Right atrium auricular region (tissue), 2 donors: ENCODE data around the gene RND3. TPM values are rescaled to one million over a fixed set of nuclear protein-coding genes. Genes with fewer than 3 reads are reported as not detected.

Experiments
- DNase-seq: peaks from one replicate; pipeline ENCODE4 v3.0.0-alpha.2; 2019; ENCODE audit warnings: low spot score
- H3K27ac ChIP-seq, 2 donors: fragments of 200-600 bp; sonication (generic); 1 replicate in 1 of 2; 2 replicates in 1 of 2; pipeline ENCODE4 v1.5.1; 2016 to 2019
- H3K27me3 ChIP-seq, 2 donors: fragments of 200-600 bp; sonication (generic); one replicate each; pipeline versions ENCODE4 v1.5.1 to v1.6.0; 2017 to 2019
- H3K36me3 ChIP-seq: fragments of 200-600 bp; sonication (generic); one replicate; pipeline ENCODE4 v1.5.1; 2016
- H3K4me1 ChIP-seq, 2 donors: fragments of 200-600 bp; sonication (generic); one replicate each; pipeline versions ENCODE4 v1.5.1 to v1.6.0; 2017 to 2019
- H3K4me3 ChIP-seq, 2 donors: fragments of 200-600 bp; sonication (generic); 1 replicate in 1 of 2; 2 replicates in 1 of 2; pipeline ENCODE4 v1.5.1; 2017 to 2019; ENCODE audit warnings: mild to moderate bottlenecking in 1 of 2, moderate library complexity in 1 of 2
- H3K9me3 ChIP-seq, 2 donors: fragments of 200-600 bp; sonication (generic); one replicate each; pipeline ENCODE4 v1.5.1; 2019
- total RNA-seq, 2 donors: library from RNA; depleted of rRNA; stranded (reverse); fragments of >200 nt; gene quantifications; one replicate each; pipeline ENCODE4 v1.1.0, GENCODE V29; 2016
- TF ChIP-seq, protein P1 (sequence below), 2 donors: fragments of 200-600 bp; sonication (generic); IDR thresholded peaks; one replicate each; pipeline ENCODE4 v1.5.1; 2019; ENCODE audit warnings: antibody characterized with exemption in 2 of 2

The RND3 gene
- total RNA-seq, 2 donors from 2014 or later = 9.6 to 25.4 TPM

DNA sequence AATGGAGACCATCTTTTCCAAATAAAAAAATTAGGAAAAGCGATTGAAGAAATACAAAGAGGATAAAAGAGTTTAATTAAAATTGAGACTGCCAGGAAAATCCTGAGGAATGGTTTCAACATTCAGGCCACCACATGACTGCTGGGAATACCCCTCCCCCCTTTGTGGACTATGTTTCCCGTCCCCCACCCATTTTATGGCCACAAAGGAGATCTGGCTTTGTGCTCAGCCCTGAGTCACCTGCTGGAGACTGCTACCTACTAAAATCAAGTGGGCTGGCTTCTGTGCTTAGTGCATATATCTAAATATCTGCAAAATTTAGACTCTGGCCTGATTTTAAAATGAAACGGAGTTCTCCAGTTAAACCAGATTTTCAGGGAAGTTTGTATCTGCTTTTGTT lies 10.1 kb downstream of the RND3 start:
- no peaks in the 10 kb centered on the region for H3K27me3 ChIP-seq
- TF ChIP-seq, protein P1, sequence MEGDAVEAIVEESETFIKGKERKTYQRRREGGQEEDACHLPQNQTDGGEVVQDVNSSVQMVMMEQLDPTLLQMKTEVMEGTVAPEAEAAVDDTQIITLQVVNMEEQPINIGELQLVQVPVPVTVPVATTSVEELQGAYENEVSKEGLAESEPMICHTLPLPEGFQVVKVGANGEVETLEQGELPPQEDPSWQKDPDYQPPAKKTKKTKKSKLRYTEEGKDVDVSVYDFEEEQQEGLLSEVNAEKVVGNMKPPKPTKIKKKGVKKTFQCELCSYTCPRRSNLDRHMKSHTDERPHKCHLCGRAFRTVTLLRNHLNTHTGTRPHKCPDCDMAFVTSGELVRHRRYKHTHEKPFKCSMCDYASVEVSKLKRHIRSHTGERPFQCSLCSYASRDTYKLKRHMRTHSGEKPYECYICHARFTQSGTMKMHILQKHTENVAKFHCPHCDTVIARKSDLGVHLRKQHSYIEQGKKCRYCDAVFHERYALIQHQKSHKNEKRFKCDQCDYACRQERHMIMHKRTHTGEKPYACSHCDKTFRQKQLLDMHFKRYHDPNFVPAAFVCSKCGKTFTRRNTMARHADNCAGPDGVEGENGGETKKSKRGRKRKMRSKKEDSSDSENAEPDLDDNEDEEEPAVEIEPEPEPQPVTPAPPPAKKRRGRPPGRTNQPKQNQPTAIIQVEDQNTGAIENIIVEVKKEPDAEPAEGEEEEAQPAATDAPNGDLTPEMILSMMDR (IDR thresholded peaks at IDR 0.05) = no peak
- H3K36me3 ChIP-seq = peaks cover 5% of the 10 kb centered on the region
- peaks cover 0 to 80% of the 10 kb centered on the region in 2 donors for H3K4me1 ChIP-seq
- DNase-seq = no peak
- H3K9me3 ChIP-seq = no peaks in the 10 kb centered on the region
- H3K27ac ChIP-seq = peak overlapping the region; percentile 50 to 65
- H3K4me3 ChIP-seq = no peak overlapping the region

DNA sequence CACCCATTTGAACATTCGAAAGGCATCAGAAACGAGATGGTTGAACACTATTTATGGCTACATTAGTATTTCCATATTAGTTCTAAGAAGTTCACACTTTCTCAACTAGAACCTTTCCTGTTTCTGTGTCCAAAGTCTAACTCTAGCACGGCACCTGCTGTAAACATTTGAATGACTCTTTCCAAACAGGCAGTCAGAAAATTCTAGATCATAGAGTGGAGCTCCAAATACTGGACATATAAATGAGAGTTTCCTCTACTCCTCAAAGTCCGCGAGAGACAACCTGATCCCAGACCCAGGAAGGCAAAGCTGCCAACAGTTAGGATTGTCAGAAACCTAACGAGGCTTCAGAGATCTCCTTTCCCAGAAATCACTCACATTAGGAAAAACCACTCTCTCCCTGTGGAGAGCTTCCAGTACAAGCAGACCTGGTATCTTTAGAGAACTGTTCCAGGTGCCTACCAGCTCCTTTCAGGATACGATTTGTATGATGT lies 10.6 kb downstream of the RND3 start:
- peaks cover 5% of the 10 kb centered on the region for H3K36me3 ChIP-seq
- peaks cover 0 to 80% of the 10 kb centered on the region in 2 donors for H3K4me1 ChIP-seq
- DNase-seq = no peak
- no peak overlapping the region for H3K4me3 ChIP-seq
- no peaks in the 10 kb centered on the region for H3K9me3 ChIP-seq
- no peaks in the 10 kb centered on the region for H3K27me3 ChIP-seq
- TF ChIP-seq, protein P1 (IDR thresholded peaks at IDR 0.05) = no peak
- H3K27ac ChIP-seq = peak overlapping the region; percentile 50 to 65

DNA sequence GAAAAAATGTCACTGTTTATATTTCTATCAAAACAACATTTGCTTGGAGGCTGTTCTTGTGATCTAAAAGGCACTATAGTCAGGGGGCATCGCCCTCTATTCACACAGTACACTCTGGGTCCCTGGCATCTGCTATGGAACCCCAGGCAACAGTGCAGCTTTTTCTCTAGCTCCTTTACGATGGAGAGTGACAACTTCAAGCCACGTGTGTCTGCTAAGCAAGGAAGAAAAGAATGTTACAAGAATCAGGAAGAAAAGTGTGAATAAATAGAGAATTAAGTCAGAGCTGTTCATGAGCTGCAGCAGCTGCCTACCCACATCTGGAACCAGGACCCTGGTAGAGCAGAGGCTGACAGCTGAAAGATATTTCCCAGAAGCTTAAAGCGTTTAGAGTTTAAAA lies 11.2 kb downstream of the RND3 start:
- no peak for DNase-seq
- TF ChIP-seq, protein P1 (IDR thresholded peaks at IDR 0.05) = no peak
- no peak overlapping the region for H3K4me3 ChIP-seq
- H3K4me1 ChIP-seq = peaks cover 0 to 80% of the 10 kb centered on the region in 2 donors
- peaks cover 8% of the 10 kb centered on the region for H3K36me3 ChIP-seq
- H3K27me3 ChIP-seq = no peaks in the 10 kb centered on the region
- peak overlapping the region; percentile 50 to 65 for H3K27ac ChIP-seq
- H3K9me3 ChIP-seq = no peaks in the 10 kb centered on the region

DNA sequence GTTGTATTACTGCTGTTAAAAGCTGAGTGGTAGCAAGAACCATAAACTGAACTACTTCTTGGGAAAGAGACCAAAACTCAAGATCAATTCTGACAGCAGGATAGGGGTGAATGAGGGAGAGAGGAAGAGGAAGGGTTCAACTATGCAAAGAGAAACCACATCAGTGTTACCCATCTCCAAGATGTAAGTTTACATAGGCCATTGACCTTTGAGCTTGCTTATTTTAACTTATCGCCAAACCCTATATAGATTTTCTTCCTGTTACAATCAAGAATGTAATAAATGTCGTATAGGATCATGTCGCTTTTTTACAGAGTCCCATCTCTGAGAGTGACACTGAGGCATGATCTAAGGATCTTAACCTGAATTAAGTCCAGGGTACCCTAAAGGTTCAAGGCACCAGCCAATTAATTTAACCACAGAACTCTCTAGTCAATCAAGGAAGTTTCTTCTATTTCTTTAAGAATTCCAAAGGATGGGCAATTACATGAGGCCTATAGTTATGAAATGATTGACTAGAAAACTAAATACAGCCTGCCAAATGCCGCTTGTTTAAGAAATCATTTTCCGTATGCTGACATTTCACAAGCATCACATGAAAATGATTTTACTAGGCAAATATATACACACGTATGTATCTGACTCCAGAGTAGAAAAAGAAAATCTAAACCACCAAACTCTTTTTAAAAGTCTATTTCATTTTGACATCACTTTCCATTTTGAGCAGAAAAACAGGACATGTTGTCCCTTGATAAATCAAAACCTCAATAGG lies 11.8 kb downstream of the RND3 start:
- TF ChIP-seq, protein P1 (IDR thresholded peaks at IDR 0.05) = no peak
- Histone ChIP-seq H3K4me1 (peaks cover 0 to 75% of the 10 kb centered on the region in 2 donors), H3K9me3 (no peaks in the 10 kb centered on the region), H3K27ac (peak overlapping the region; percentile 50 to 65), H3K4me3 (no peak overlapping the region), H3K36me3 (peaks cover 14% of the 10 kb centered on the region), H3K27me3 (no peaks in the 10 kb centered on the region)
- DNase-seq = no peak

DNA sequence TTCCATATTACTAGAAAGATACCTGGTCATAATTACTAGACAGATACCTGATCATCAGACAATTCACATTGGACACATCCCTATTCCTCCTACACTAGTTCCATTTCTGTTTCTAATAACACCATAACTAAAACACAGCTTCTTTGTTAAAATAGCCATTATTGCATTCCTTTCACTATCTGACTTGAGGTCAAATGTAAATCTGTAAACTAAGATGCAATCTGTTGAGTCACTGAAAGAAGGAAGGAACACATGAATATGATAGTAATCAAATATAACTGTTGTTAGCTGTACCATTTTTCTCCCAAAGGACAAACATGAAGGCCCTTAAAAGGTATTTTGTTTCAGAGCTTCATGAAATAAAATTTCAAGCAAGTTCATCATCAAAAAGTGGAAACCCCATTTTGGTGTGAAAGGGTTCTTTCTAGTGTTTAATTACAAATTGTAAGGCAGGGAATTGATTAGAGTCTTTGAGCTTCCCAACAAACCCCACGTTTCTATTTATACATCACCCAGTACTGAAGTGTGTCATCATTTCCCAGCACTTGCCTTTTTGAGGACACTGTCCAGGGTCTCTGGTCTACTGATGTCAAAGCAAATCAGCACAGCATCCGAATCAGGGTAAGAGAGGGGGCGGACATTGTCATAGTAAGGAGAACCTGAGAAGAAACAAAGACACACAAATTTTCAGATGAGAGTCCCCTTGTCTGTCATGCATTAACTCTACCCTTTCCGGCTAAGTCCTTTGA lies 13.0 kb downstream of the RND3 start:
- Histone ChIP-seq H3K36me3 (peaks cover 26% of the 10 kb centered on the region), H3K27ac (peak overlapping the region in 1 of 2 donors; percentile 65), H3K27me3 (no peaks in the 10 kb centered on the region), H3K9me3 (no peaks in the 10 kb centered on the region), H3K4me3 (no peak overlapping the region), H3K4me1 (peaks cover 0 to 67% of the 10 kb centered on the region in 2 donors)
- DNase-seq = no peak
- TF ChIP-seq, protein P1 (IDR thresholded peaks at IDR 0.05) = no peak
